ENCODE results near the gene ROS1.
"Not testable (repeated sequence)": the region's sequence is repeated elsewhere in the genome, so short reads cannot be mapped to it uniquely, and the experiment has no call there.

The ROS1 gene

GRCh38 chr6:117266257-117267053, 159.3 kb downstream of the ROS1 start:
- no peak for DNase-seq
- no peak for ATAC-seq

GRCh38 chr6:117265410-117266256, 160.1 kb downstream of the ROS1 start, which contains the start of gene VGLL2:
TSS of gene VGLL2 (plus strand) at chr6:117265558. CDS start at chr6:117265764, 206 bp downstream.
- ATAC-seq = peak; percentile 26
- DNase-seq = no peak

- ATAC-seq (peak; percentile 37), DNase-seq (no peak)
Observed at GRCh38 chr6:117264692-117265409, 160.9 kb downstream of the ROS1 start.

DNA sequence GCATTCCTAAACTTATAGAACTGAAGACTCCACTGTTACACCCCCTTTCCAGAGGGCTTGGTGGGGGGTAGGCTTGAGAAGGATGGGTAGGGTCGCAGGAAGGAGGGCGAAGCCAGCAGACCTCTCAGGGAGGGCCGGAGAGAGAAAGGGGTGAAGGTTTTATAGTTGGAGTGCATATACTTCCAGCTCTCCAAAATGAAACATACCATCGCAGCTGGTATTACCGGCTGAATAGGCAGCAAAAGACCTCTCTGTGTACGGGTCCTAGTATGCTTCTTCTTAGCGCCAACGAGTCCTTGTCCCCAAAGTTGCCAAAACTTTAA, 161.4 kb downstream of the ROS1 start:
- no peak for ATAC-seq
- no peak for DNase-seq

GRCh38 chr6:117263353-117263927, 162.3 kb downstream of the ROS1 start:
- DNase-seq = no peak
- ATAC-seq = no peak

DNA sequence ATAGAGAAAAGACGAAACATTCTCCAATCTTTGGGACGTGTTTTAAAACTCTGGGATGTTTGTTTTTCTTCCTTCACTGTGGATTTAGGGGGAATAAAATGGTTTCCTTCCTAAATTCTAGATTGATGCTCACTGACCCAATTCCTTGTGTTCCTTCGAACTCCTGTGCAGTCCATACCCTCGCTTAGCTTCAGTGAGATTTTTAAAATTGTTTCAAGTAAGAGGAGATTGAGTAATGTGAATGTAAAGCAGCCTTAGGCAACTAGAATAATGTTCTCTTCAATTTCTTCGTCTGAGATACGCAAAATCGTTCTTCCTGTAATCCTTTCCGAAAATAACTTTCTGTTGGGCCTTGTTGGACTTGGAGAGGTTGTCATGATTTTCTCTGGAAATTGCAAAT, 162.9 kb downstream of the ROS1 start:
- ATAC-seq = no peak

DNA sequence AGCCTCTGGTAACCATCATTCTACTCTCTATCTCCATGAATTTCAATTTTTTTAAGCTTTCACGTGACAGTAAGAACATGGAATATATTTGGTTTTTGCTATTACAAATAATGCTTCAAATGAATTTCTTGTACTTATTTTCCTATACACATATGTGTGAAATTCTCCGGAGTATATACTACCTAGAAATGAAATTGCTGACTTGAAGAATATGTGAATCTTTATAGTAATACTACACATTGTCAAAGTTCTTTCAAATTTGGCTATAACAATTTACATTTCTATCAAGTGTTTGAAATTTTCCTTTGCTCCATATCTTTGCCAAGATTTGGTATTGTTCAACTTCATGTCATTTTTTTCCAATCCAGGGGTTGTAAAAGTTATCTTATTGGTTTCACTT, 172.0 kb downstream of the ROS1 start:
- no peak for DNase-seq
- no peak for ATAC-seq

More for the DNA sequence above, 162.9 kb downstream of the ROS1 start:
- DNase-seq = no peak

- DNase-seq, ATAC-seq: not testable (repeated sequence)
Observed at GRCh38 chr6:117244979-117245378, 180.8 kb downstream of the ROS1 start.

DNA sequence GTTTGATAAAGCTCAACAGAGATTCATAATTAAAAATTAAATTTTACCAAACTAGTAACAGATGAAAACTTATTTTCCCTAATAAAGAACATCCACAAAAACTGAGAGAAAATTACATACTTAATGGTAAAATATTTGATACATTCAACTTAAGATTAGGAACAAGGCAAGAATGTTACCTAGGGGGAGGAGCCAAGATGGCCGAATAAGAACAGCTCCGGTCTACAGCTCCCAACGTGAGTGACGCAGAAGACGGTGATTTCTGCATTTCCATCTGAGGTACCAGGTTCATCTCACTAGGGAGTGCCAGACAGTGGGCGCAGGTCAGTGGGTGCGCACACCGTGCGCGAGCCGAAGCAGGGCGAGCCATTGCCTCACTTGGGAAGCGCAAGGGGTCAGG, 181.2 kb downstream of the ROS1 start:
- not testable (repeated sequence) for DNase-seq, ATAC-seq
